H1 (cell line): Measurements from ENCODE around the gene PXMP4. TPM values are rescaled to one million over a fixed set of nuclear protein-coding genes. Genes with fewer than 3 reads are reported as not detected.

Source experiments
- BCL11A ChIP-seq, 2 experiments: IDR thresholded peaks; one replicate each; pipeline ENCODE4 v1.6.1; 2011; ENCODE audit warnings: low read depth in 2 of 2, low read length in 2 of 2, mild to moderate bottlenecking in 2 of 2
- CBX8 ChIP-seq: fragments of 300-800, 300-1000 bp; sonication (generic); IDR thresholded peaks from 2 replicates; pipeline ENCODE4 v1.7.1; 2016; ENCODE audit warnings: low read depth, low read length, borderline replicate concordance
- CEBPB ChIP-seq: IDR thresholded peaks from 2 replicates; pipeline ENCODE4 v1.6.1; 2012; ENCODE audit warnings: low read depth, low read length
- CHD2 ChIP-seq: IDR thresholded peaks from 2 replicates; pipeline ENCODE4 v1.6.1; 2012; ENCODE audit warnings: low read length, improper control_type of control experiment
- EGR1 ChIP-seq: IDR thresholded peaks from 2 replicates; pipeline ENCODE4 v1.6.1; 2011; ENCODE audit warnings: low read depth, low read length, borderline replicate concordance
- EZH2 ChIP-seq: fragments of 200-600 bp; sonication (generic); IDR thresholded peaks from 2 replicates; pipeline ENCODE4 v1.7.1; 2012; ENCODE audit warnings: low read depth, mild to moderate bottlenecking, moderate library complexity, low read length, inconsistent platforms; ENCODE audit not compliant: severe bottlenecking
- HDAC2 ChIP-seq, 2 experiments: fragments of 300-600 bp in 1 of 2; sonication (generic) in 1 of 2; IDR thresholded peaks; 2 replicates each; pipeline ENCODE4 v1.6.1; 2011 to 2012; ENCODE audit warnings: low read depth in 2 of 2, low read length in 2 of 2, mild to moderate bottlenecking in 2 of 2, moderate library complexity in 2 of 2, borderline replicate concordance in 1 of 2, inconsistent platforms in 1 of 2
- PHF8 ChIP-seq: fragments of 200-600 bp; sonication (generic); conservative IDR thresholded peaks from 2 replicates; pipeline ENCODE4 v1.7.1; 2012; ENCODE audit warnings: low read depth, mild to moderate bottlenecking, inconsistent platforms, low read length, moderate library complexity
- RNF2 ChIP-seq: fragments of 200-900, 300-1000 bp; sonication (generic); IDR thresholded peaks from 2 replicates; pipeline ENCODE4 v1.7.1; 2016; ENCODE audit warnings: borderline replicate concordance, low read depth, mild to moderate bottlenecking, antibody characterized with exemption, low read length; ENCODE audit not compliant: poor library complexity, severe bottlenecking; ENCODE audit errors: missing control alignments
- RXRA ChIP-seq: IDR thresholded peaks from 2 replicates; pipeline ENCODE4 v1.6.1; 2011; ENCODE audit warnings: low read depth, mild to moderate bottlenecking, low read length, moderate library complexity; ENCODE audit not compliant: insufficient read depth
- SAP30 ChIP-seq: fragments of 300-600 bp; sonication (generic); IDR thresholded peaks from 2 replicates; pipeline ENCODE4 v1.7.1; 2012; ENCODE audit warnings: low read length, moderate library complexity, mild to moderate bottlenecking, inconsistent platforms; ENCODE audit not compliant: insufficient read depth, insufficient replicate concordance
- SIX5 ChIP-seq: IDR thresholded peaks from 2 replicates; pipeline ENCODE4 v1.6.1; 2011; ENCODE audit warnings: mild to moderate bottlenecking, low read depth, low read length
- SP2 ChIP-seq: IDR thresholded peaks from 2 replicates; pipeline ENCODE4 v1.6.1; 2012; ENCODE audit warnings: mild to moderate bottlenecking, low read length, inconsistent platforms
- SUZ12 ChIP-seq: fragments of 200-600 bp; sonication (generic); IDR thresholded peaks from 2 replicates; pipeline ENCODE4 v1.6.1; 2012; ENCODE audit warnings: mild to moderate bottlenecking, inconsistent platforms, low read length, moderate library complexity, mixed read lengths
- TAF7 ChIP-seq: optimal IDR thresholded peaks from 2 replicates; pipeline ENCODE3; 2011; ENCODE audit warnings: low read depth, mild to moderate bottlenecking, inconsistent platforms, low read length, moderate library complexity, borderline replicate concordance
- TBP ChIP-seq: IDR thresholded peaks from 2 replicates; pipeline ENCODE4 v1.6.1; 2011; ENCODE audit warnings: low read depth, low read length, improper control_type of control experiment
- TCF12 ChIP-seq: IDR thresholded peaks from 2 replicates; pipeline ENCODE4 v1.6.1; 2011; ENCODE audit warnings: low read depth, mild to moderate bottlenecking, low read length
- TEAD4 ChIP-seq: IDR thresholded peaks from 2 replicates; pipeline ENCODE4 v1.6.1; 2012; ENCODE audit warnings: low read depth, low read length, inconsistent platforms, mixed read lengths
- polyA plus RNA-seq, 7 experiments: library from polyadenylated mRNA; depleted of rRNA in 3 of 7; stranded (reverse) in 5 of 7; unstranded in 2 of 7; fragments of >200 nt in 5 of 7; fragments of 200-250 nt in 2 of 7; gene quantifications; 1 replicate in 5 of 7; 2 replicates in 1 of 7; 4 replicates in 1 of 7; pipeline versions ENCODE4 v1.2.1 to v1.2.3, GENCODE V29; 2011 to 2013; ENCODE audit warnings: missing spikeins in 2 of 7, mixed read lengths in 2 of 7
- total RNA-seq: library from RNA; stranded (reverse); fragmentation: NEBNext Ultra II Directional; extraction: Animal tissue kit (Norgen Biotek cat#: 25700); gene quantifications from 2 replicates; pipeline ENCODE4 v1.2.1, GENCODE V29; 2021
- TF ChIP-seq, protein P1 (sequence below), 3 experiments: IDR thresholded peaks; 1 replicate in 2 of 3; 2 replicates in 1 of 3; pipeline versions ENCODE4 v1.5.1 to v1.6.1; 2011; ENCODE audit warnings: low read length in 3 of 3, mild to moderate bottlenecking in 3 of 3, inconsistent platforms in 2 of 3, low read depth in 1 of 3, moderate library complexity in 1 of 3; ENCODE audit not compliant: insufficient read depth in 1 of 3; ENCODE audit errors: control extremely low read depth in 1 of 3

Gene PXMP4
- total and polyA plus RNA-seq, 2 of the 8 experiments (the other 6 are each of a cell fraction or from before 2014, with no cell fraction given) = 3.3 to 3.4 TPM

DNA sequence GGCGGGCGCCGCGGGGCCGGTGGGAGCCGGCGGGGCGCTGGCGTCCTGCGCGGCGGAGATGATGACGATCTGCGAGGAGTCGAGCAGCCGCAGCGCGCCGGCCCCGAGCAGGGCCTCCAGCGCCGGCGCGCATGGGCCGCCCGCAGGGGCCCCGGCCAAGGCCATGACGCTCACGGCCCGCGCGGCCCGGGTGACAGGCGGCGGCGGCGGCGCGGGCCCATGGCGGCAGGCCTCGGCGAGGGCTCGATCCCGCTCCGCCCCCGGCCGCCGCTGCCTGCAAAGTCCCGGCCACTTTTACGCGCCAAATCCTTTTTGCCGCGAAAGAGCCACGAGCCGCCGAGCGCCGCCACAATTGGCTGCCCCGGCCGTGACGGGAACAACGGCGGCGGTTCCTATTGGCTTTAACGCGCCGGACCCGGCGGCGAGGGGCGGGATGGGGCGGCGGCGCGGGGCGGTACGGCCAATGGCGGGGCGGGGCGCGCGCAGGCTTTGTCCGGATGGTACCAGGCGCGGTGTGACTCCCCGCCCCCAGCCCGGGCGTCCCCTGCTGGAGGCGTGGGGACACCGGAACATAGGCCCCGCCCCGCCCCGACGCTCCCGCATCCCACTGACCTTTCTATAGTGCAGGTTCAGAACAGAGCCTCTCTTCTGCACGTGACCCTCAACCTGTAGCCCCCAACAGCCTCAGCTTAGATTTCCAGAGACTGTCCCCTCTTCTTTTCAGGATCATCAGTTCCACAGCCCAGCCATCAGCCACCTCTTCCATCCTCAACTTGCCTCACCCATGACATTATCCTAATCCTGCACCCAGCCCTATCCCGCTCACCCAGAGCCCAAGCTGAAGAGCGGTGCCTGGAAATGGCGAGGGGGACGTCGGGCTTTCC, 33.8 kb downstream of the PXMP4 start, which contains the start of gene E2F1 (continued):
- TF ChIP-seq RXRA = no peak
- TF ChIP-seq CEBPB = no peak
- TF ChIP-seq CBX8 = no peak
- TF ChIP-seq SAP30 = no peak
- TF ChIP-seq TCF12 = no peak
- TF ChIP-seq HDAC2 (IDR thresholded peaks at IDR 0.05; ENCODE audit: borderline replicate concordance in 1 of 2, low read depth in 2 of 2, low read length in 2 of 2) = no peak
- TF ChIP-seq PHF8 = peak; percentile 48; the same call in 1 of the 2 replicates
- TF ChIP-seq SIX5 = no peak
- no peak for TF ChIP-seq TEAD4
- TF ChIP-seq BCL11A (IDR thresholded peaks at IDR 0.05; ENCODE audit: low read depth in 2 of 2, low read length in 2 of 2) = no peak
- TF ChIP-seq, protein P1, sequence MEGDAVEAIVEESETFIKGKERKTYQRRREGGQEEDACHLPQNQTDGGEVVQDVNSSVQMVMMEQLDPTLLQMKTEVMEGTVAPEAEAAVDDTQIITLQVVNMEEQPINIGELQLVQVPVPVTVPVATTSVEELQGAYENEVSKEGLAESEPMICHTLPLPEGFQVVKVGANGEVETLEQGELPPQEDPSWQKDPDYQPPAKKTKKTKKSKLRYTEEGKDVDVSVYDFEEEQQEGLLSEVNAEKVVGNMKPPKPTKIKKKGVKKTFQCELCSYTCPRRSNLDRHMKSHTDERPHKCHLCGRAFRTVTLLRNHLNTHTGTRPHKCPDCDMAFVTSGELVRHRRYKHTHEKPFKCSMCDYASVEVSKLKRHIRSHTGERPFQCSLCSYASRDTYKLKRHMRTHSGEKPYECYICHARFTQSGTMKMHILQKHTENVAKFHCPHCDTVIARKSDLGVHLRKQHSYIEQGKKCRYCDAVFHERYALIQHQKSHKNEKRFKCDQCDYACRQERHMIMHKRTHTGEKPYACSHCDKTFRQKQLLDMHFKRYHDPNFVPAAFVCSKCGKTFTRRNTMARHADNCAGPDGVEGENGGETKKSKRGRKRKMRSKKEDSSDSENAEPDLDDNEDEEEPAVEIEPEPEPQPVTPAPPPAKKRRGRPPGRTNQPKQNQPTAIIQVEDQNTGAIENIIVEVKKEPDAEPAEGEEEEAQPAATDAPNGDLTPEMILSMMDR (IDR thresholded peaks at IDR 0.05; ENCODE audit: control extremely low read depth in 1 of 3, insufficient read depth in 1 of 3, low read depth in 1 of 3, low read length in 3 of 3) = peak in 1 of 3 experiments; percentile 34; a peak in 2 of 4 replicates
- TF ChIP-seq SUZ12 = no peak
- TF ChIP-seq RNF2 = no peak
- TF ChIP-seq TBP = peak; percentile 82
- peak; percentile 21; the same call in 1 of the 2 replicates for TF ChIP-seq SP2
- TF ChIP-seq TAF7 = peak; percentile 70
- TF ChIP-seq CHD2 = no peak
- TF ChIP-seq EZH2 = no peak
- no peak for TF ChIP-seq EGR1
